Muscle of arm (tissue), 14 donors: ENCODE data around the gene TAMALIN. TPM values are rescaled to one million over a fixed set of nuclear protein-coding genes. Genes with fewer than 3 reads are reported as not detected.
"Not testable (repeated sequence)": the region's sequence is repeated elsewhere in the genome, so short reads cannot be mapped to it uniquely, and the experiment has no call there.

Experiments used
- DNase-seq: peaks from one replicate; pipeline ENCODE4 v3.0.0-alpha.2; 2013
- long read RNA-seq, 11 donors: transcript quantifications; one replicate each; lab custom pipeline, GENCODE V29; 2026
- polyA plus RNA-seq, 12 donors: library from polyadenylated mRNA; unstranded; fragments of 120-200 nt; gene quantifications; one replicate each; pipeline ENCODE4 v1.2.1, GENCODE V29; 2013; ENCODE audit not compliant: insufficient read length in 12 of 12

Gene TAMALIN
- polyA plus RNA-seq: 10 to 100 TPM in 11 of 12 donors, not detected in 1; 11.9 to 22.5 (median 14.9) TPM
- long read RNA-seq, donor 1, partial matches to known transcripts: 0 of 1 reads
- long read RNA-seq, donor 1, other reads (novel, unspliced or antisense): 0 of 1 reads
- long read RNA-seq, donor 2, transcript GRASP-201 (8 exons, 1,933 nt): major isoform, 8 of 8 reads
- long read RNA-seq, donor 2, partial matches to known transcripts: 0 of 8 reads
- long read RNA-seq, donor 2, other reads (novel, unspliced or antisense): 0 of 8 reads
- long read RNA-seq, donor 3, transcript GRASP-201 (8 exons, 1,933 nt): major isoform, 5 of 5 reads
- long read RNA-seq, donor 3, partial matches to known transcripts: 0 of 5 reads
- long read RNA-seq, donor 3, other reads (novel, unspliced or antisense): 0 of 5 reads
- long read RNA-seq, donor 4, transcript GRASP-201 (8 exons, 1,933 nt): major isoform, 5 of 5 reads
- long read RNA-seq, donor 4, partial matches to known transcripts: 0 of 5 reads
- long read RNA-seq, donor 4, other reads (novel, unspliced or antisense): 0 of 5 reads
- long read RNA-seq, donor 5: 0 reads
- long read RNA-seq, donor 6, partial matches to known transcripts: 0 of 4 reads
- long read RNA-seq, donor 6, other reads (novel, unspliced or antisense): 0 of 4 reads
- long read RNA-seq, donor 7, transcript GRASP-201 (8 exons, 1,933 nt): major isoform, 5 of 5 reads
- long read RNA-seq, donor 7, partial matches to known transcripts: 0 of 5 reads
- long read RNA-seq, donor 7, other reads (novel, unspliced or antisense): 0 of 5 reads
- long read RNA-seq, donor 8, transcript GRASP-201 (8 exons, 1,933 nt): major isoform, 6 of 8 reads
- long read RNA-seq, donor 8, partial matches to known transcripts: 0 of 8 reads
- long read RNA-seq, donor 8, other reads (novel, unspliced or antisense): 0 of 8 reads
- long read RNA-seq, donor 9, partial matches to known transcripts: 0 of 4 reads
- long read RNA-seq, donor 9, other reads (novel, unspliced or antisense): 0 of 4 reads
- long read RNA-seq, donor 10, transcript GRASP-201 (8 exons, 1,933 nt): major isoform, 5 of 5 reads
- long read RNA-seq, donor 10, partial matches to known transcripts: 0 of 5 reads
- long read RNA-seq, donor 10, other reads (novel, unspliced or antisense): 0 of 5 reads
- long read RNA-seq, donor 11, transcript GRASP-201 (8 exons, 1,933 nt): major isoform, 11 of 12 reads
- long read RNA-seq, donor 11, partial matches to known transcripts: 0 of 12 reads
- long read RNA-seq, donor 11, other reads (novel, unspliced or antisense): 0 of 12 reads

GRCh38 chr12:52006726-52007157 is at the start of gene TAMALIN:
TSS of gene TAMALIN (plus strand) at chr12:52006946. CDS start at chr12:52007020, 74 bp downstream.
- peak; percentile 82 for DNase-seq

- DNase-seq: no peak
These were observed 48.2 kb upstream of the TAMALIN start for GRCh38 chr12:51958542-51958941.

DNA sequence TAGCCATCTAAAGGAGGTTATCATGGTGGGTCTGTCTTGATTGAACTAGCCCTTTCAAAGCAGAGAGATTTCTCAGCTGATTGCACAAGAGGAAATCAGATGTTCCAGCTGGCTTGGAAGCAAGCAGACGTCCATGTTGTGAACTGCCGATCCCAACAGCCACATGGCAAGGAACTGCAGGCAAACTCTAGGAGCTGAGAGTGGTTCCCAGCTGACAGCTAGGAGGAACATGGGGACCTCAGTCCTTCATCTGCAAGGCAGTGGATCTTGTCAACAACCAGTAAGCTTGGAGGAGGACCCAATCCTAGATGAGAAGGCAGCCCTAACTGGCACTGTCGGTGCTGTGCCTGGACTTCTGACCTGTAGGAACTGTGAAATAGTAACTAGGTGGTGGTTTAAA is 47.5 kb upstream of the TAMALIN start:
- DNase-seq: no peak

DNA sequence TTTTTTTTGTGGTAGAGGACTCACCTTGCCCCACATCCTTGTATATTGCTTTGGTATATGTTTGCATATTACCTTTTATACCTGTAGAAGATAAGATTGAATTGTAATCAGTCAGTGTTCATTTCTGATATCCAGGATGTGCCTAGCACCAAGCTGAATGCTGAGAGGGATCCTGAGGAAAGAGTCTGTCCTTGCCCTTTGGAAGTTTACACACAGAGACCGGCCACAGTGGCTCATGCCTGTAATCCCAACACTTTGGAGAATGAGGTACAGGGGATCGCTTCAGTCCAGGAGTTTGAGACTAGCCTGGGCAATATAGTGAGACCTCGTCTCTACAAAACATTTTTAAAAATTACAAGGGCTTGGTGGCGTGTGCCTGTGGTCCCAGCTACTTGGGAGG is 46.8 kb upstream of the TAMALIN start:
- DNase-seq: no peak

DNA sequence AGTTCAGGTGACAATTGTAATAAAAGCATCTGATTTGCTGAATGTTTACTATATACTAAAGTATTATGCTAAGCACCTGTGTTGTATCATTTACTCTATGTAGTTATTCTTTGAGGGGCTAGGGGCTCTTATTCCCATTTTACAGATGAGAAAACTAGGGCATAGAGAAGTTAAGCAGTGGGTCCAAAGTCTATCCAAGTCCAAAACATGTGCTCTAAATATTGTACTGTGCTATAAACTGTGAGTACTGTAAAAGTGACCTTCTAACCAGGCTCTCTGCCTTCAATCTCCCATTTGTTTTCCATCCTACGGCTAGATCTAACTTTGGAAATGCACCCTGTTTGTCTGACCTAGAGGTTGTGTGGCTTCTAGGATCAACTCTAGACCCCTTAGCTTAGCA is 46.3 kb upstream of the TAMALIN start:
- DNase-seq: no peak

DNA sequence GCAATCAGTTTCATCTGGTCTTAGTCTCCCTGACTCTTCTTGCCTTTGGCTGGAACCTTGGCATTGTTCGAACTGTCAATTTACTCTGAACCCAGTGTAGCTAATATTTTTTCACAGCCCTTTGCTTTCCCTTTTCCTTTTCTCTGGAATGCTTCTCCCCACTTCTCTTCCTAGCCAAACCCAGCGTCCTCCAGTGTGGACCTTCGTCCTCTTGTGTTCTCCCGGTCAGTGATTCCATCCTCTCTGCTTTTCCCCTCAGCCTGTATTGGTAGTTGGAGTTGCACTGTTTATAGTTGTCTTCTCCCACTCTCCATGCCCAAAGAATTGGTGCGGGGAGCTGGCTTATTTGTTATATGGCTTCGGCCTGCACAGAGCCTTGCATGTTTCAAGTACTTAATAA is 45.9 kb upstream of the TAMALIN start:
- no peak for DNase-seq

- no peak for DNase-seq
These were observed 44.9 kb upstream of the TAMALIN start for GRCh38 chr12:51961834-51962233.

- no peak for DNase-seq
These were observed 44.0 kb upstream of the TAMALIN start for GRCh38 chr12:51962737-51963136.

- DNase-seq: no peak
These were observed 43.3 kb upstream of the TAMALIN start for GRCh38 chr12:51963477-51963876.

DNA sequence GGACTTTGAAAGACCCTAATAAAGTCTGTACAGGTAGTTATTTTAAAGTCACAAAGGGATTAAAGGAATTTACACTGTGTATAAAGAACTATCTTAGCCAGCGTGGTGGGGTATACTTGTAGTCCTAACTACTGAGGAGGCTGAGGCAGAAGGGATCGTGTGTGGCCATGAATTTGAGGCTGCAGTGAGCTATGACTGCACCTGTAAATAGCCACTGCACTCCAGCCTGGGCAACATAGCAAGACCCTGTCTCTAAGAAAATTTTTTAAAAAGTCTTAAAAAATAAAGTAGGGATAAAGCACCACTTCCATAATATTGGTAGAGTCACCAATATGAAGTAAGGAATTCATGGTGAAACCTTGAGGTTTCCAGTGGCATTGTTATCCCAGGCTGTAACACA is 37.1 kb upstream of the TAMALIN start:
- no peak for DNase-seq

DNA sequence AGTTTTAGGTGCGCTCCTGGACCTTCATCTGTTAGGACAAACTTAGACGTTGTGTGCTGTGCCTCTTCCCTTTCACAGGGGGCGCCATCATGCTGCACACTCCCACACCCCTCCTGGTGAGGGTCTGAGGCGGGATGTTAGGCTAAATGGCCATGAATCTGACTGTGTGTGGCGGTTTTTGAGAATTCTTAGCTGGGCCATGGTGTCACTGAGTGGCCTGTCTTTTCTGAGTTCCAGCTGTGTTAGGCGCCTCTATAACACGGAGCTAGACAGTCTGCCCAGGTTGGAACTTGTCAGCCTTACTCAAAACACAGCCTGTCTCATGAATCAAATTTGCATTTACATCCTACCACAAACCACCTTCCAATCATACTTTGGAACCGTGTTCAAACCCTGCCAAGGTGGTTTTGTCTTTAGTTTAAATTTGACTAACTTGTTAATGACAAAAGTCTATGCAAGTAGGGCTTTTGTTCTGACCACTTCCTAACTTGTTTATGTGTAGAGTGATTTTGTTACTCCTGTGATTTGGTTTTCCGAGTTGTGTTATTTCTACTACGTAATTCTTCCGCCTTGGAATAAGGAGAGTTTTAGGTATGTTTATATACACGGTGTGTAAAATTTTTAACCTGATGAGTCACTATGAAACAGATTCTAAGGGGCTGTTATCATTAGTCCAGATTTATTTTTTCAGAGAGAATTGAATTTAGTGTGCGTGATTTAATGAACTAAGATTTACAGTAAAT is 35.7 kb upstream of the TAMALIN start:
- no peak for DNase-seq

GRCh38 chr12:51971679-51972421 is 34.9 kb upstream of the TAMALIN start:
- DNase-seq: no peak

DNA sequence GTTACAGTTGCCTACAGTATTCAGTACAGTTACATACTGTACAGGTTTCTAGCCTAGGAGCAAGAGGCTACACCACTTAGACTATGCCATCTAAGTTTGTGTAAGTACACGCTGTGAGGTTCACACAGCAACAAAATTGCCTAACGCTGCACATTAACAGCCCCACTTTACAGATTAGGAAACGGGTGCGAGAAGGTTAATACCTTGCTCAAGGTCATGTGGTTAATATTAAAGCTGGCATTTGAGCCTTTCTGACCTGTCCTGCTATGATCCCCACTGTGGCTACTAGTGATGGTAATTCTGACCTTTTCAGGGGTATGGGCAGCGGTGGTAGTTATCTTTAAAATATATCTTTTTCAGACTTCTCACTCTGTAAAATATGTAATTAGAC is 34.3 kb upstream of the TAMALIN start:
- DNase-seq: no peak

GRCh38 chr12:51972849-51973273 is 33.9 kb upstream of the TAMALIN start:
- no peak for DNase-seq

GRCh38 chr12:51973560-51973959 is 33.2 kb upstream of the TAMALIN start:
- no peak for DNase-seq

- DNase-seq: no peak
These were observed 32.1 kb upstream of the TAMALIN start for GRCh38 chr12:51974646-51975045.

DNA sequence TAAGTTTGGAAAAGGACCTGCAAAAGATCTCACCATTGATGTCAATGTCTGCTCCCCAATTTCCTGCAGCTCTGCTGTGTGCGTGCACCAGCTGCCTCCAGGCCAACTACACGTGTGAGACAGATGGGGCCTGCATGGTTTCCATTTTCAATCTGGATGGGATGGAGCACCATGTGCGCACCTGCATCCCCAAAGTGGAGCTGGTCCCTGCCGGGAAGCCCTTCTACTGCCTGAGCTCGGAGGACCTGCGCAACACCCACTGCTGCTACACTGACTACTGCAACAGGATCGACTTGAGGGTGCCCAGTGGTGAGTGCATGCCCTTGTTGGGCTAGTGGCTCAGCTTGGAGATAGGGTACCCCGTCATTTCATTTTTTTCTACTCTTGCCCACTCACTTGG is 31.6 kb upstream of the TAMALIN start:
- no peak for DNase-seq

GRCh38 chr12:51976376-51977160 is 30.2 kb upstream of the TAMALIN start:
- DNase-seq: no peak

- no peak for DNase-seq
These were observed 29.4 kb upstream of the TAMALIN start for GRCh38 chr12:51977320-51977753.

DNA sequence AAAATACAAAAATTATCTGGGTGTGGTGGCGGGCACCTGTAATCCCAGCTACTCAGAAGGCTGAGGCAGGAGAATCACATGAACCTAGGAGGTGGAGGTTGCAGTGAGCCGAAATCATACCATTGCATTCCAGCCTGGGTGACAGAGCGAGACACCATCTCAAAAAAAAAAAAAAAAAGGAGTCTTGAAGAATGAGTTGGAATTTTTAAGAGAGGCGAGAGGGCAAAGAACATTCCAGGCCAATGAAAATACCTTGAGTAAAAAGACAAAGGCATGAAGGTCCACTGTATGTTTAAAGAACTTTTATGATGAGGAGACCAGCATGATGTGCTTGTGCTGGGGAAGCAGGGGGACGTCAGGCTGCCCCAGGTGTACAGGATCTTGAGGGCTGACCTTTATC is 27.4 kb upstream of the TAMALIN start:
- not testable (repeated sequence) for DNase-seq
